Adrenal gland (tissue), 5 donors: ENCODE results near the gene USP11.

ENCODE experiments used
- CTCF ChIP-seq, 6 experiments: fragments of 450-650 bp in 4 of 6; fragments of 200-600 bp in 2 of 6; sonication (generic) in 1 of 6; IDR thresholded peaks; 1 replicate in 5 of 6; 2 replicates in 1 of 6; pipeline versions ENCODE4 v1.5.1 to v1.8.0; 2016 to 2021; ENCODE audit warnings: antibody characterized with exemption in 6 of 6, mild to moderate bottlenecking in 2 of 6, moderate library complexity in 1 of 6
- POLR2A ChIP-seq, 2 donors: fragments of 450-650 bp; IDR thresholded peaks; one replicate each; pipeline ENCODE4 v1.6.1; 2017; ENCODE audit warnings: antibody characterized with exemption in 2 of 2, mild to moderate bottlenecking in 2 of 2, moderate library complexity in 1 of 2
- donor health status: DM: no; HTN: no; CAD: no.

GRCh38 chrX:47194194-47194787, 38.5 kb upstream of the USP11 start:
- TF ChIP-seq CTCF (IDR thresholded peaks at IDR 0.05), result no peak
- TF ChIP-seq POLR2A (IDR thresholded peaks at IDR 0.05), result no peak
